Endothelial cell of umbilical vein (primary cell): ENCODE measurements around the gene COL1A2.

Experiments
- CTCF ChIP-seq, 2 donors: IDR thresholded peaks; 1 replicate in 1 of 2; 2 replicates in 1 of 2; pipeline ENCODE4 v1.5.1; 2011; ENCODE audit warnings: low read length in 2 of 2, mild to moderate bottlenecking in 2 of 2, moderate library complexity in 2 of 2, control low read depth in 1 of 2, inconsistent platforms in 1 of 2, low read depth in 1 of 2; ENCODE audit not compliant: insufficient read depth in 1 of 2; ENCODE audit errors: extremely low read depth in 1 of 2
- EZH2 ChIP-seq: IDR thresholded peaks from 2 replicates; pipeline ENCODE4 v1.6.1; 2012; ENCODE audit warnings: borderline replicate concordance, low read depth, mild to moderate bottlenecking, moderate library complexity, low read length, inconsistent platforms; ENCODE audit not compliant: severe bottlenecking
- GATA2 ChIP-seq: IDR thresholded peaks from 2 replicates; pipeline ENCODE4 v1.7.0; 2011; ENCODE audit warnings: low read depth, mild to moderate bottlenecking, moderate library complexity, mixed read lengths, low read length; ENCODE audit not compliant: insufficient read length, insufficient read depth
- JUN ChIP-seq: IDR thresholded peaks from 2 replicates; pipeline ENCODE4 v1.6.1; 2011; ENCODE audit warnings: borderline replicate concordance, low read depth; ENCODE audit not compliant: insufficient read length, insufficient read depth
- MAX ChIP-seq: IDR thresholded peaks from 2 replicates; pipeline ENCODE4 v1.6.1; 2011; ENCODE audit not compliant: insufficient read depth, insufficient read length
- MYC ChIP-seq: IDR thresholded peaks from one replicate; pipeline ENCODE4 v1.6.1; 2011; ENCODE audit warnings: mild to moderate bottlenecking, low read depth, low read length
- POLR2A ChIP-seq: IDR thresholded peaks from 2 replicates; pipeline ENCODE4 v1.6.1; 2012; ENCODE audit warnings: low read depth, mild to moderate bottlenecking, control low read depth, low read length
- POLR2AphosphoS5 ChIP-seq: IDR thresholded peaks from 2 replicates; pipeline ENCODE4 v1.6.1; 2012; ENCODE audit warnings: low read depth, mild to moderate bottlenecking, control low read depth, low read length, moderate library complexity; ENCODE audit not compliant: insufficient read depth

GRCh38 chr7:94478648-94479214 is 84.0 kb downstream of the COL1A2 start:
- TF ChIP-seq POLR2AphosphoS5, result no peak
- TF ChIP-seq CTCF (IDR thresholded peaks at IDR 0.05; ENCODE audit: extremely low read depth in 1 of 2, insufficient read depth in 1 of 2, low read depth in 1 of 2, low read length in 2 of 2), result no peak
- no peak for TF ChIP-seq EZH2
- TF ChIP-seq POLR2A, result no peak
- TF ChIP-seq MAX, result no peak
- no peak for TF ChIP-seq MYC
- no peak for TF ChIP-seq JUN
- no peak for TF ChIP-seq GATA2
